Fibroblast of mammary gland (primary cell): ENCODE data around the gene TOP1.

Source experiments
- DNase-seq: peaks from one replicate; pipeline ENCODE4 v3.0.0-alpha.2; 2010; ENCODE audit warnings: low read depth
- H3K4me3 ChIP-seq: 2 replicates; pipeline ENCODE4 v1.5.1; 2011; ENCODE audit warnings: low read depth, mild to moderate bottlenecking, low read length, moderate library complexity; ENCODE audit not compliant: control insufficient read depth
- CTCF ChIP-seq: conservative IDR thresholded peaks from 2 replicates; pipeline ENCODE4 v1.5.1; 2011; ENCODE audit warnings: low read depth, low read length, inconsistent platforms; ENCODE audit not compliant: control insufficient read depth, insufficient read depth

TOP1 gene

DNA sequence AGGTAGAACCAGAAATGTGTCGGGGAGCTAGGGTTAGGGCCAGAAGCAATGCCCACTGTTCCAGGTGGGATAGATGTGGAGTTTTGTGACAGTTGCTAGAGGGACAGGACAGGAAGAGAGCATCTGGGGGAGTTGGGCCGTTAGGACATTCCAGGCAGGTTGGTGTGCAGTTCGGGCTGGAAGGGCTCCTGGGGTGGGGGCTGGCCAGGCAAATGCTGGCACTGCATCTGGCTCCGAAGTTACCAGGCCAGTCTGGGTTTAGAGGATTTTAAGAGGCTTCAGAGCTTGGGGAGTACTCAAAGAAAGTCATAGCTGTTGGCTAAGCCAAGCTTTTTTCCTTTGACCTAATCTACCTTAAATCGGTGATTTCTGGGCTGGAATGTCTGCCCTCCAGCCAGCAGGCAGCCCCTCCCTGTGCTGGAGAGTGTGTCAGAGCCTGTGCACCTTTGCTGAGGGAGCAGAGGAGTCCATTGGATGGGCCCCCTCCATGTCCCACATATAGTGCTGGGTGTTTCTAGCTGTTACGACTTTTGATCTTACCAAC lies 129.5 kb downstream of the TOP1 start:
- TF ChIP-seq CTCF: no peak
- H3K4me3 ChIP-seq: no peak overlapping the region
- no peak for DNase-seq

DNA sequence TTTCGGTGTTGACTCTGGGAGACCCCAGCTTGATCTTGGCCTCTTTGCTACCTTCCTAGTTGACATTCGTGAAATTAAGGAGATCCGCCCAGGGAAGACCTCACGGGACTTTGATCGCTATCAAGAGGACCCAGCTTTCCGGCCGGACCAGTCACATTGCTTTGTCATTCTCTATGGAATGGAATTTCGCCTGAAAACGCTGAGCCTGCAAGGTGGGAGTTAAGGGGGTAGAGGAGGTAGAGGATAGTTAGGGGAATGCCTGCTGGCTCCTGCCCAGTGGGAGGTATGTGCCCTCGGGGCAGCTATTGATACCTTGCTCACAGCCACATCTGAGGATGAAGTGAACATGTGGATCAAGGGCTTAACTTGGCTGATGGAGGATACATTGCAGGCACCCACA lies 130.9 kb downstream of the TOP1 start:
- TF ChIP-seq CTCF: no peak
- no peak for DNase-seq
- no peak overlapping the region for H3K4me3 ChIP-seq

GRCh38 chr20:41160686-41161085 lies 132.1 kb downstream of the TOP1 start:
- TF ChIP-seq CTCF: no peak
- DNase-seq: no peak
- no peak overlapping the region for H3K4me3 ChIP-seq

DNA sequence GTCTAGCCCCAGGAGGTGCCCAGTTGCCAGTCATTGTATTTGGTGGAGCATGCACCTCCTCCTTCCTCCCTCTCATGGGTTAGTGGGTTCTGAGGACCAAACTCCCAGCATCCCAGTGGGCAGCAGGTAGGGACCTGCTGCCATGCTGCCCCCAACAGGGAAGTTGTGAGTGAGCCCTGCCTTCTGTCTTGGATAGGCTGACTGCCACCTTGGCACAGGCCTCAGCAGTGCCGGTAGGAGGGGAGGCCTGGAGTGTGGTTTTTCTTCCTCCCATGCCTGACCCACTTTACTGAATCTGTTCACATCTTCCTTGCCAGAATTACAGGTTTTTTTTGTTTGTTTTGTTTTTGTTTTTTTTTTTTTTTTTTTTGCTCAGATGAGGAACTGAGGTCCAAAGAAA lies 133.3 kb downstream of the TOP1 start:
- DNase-seq: no peak
- no peak for TF ChIP-seq CTCF

DNA sequence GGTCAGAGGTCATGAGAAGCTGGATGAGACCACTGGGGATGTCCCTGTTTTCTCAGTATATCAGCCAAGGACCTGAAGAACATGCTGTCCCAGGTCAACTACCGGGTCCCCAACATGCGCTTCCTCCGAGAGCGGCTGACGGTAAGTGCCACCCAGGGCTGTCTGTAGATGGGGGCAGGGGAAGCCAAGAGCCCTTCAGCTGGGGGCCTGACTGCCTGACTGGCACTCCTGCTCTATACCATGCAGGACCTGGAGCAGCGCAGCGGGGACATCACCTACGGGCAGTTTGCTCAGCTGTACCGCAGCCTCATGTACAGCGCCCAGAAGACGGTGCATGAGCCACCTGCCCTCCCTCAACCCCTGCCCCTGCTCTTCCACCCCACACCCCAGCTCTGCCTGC lies 133.8 kb downstream of the TOP1 start:
- no peak for TF ChIP-seq CTCF
- H3K4me3 ChIP-seq: no peak overlapping the region
- no peak for DNase-seq

More for the DNA sequence above, 133.3 kb downstream of the TOP1 start:
- no peak overlapping the region for H3K4me3 ChIP-seq

DNA sequence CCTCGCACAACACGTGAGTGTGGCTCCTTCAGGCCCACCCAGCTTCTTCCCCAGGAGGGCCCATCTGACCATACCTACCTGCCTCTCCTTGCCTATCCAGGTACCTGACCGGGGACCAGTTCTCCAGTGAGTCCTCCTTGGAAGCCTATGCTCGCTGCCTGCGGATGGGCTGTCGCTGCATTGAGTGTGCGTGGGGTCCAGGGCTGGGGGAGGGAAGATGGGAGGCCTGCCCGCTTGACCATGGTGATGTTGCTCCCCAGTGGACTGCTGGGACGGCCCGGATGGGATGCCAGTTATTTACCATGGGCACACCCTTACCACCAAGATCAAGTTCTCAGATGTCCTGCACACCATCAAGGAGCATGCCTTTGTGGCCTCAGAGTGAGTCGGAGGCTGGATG lies 135.2 kb downstream of the TOP1 start:
- no peak overlapping the region for H3K4me3 ChIP-seq
- DNase-seq: no peak
- no peak for TF ChIP-seq CTCF
